ENCODE data around the gene MAS1.

- TF ChIP-seq, protein P1, sequence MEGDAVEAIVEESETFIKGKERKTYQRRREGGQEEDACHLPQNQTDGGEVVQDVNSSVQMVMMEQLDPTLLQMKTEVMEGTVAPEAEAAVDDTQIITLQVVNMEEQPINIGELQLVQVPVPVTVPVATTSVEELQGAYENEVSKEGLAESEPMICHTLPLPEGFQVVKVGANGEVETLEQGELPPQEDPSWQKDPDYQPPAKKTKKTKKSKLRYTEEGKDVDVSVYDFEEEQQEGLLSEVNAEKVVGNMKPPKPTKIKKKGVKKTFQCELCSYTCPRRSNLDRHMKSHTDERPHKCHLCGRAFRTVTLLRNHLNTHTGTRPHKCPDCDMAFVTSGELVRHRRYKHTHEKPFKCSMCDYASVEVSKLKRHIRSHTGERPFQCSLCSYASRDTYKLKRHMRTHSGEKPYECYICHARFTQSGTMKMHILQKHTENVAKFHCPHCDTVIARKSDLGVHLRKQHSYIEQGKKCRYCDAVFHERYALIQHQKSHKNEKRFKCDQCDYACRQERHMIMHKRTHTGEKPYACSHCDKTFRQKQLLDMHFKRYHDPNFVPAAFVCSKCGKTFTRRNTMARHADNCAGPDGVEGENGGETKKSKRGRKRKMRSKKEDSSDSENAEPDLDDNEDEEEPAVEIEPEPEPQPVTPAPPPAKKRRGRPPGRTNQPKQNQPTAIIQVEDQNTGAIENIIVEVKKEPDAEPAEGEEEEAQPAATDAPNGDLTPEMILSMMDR (IDR thresholded peaks at IDR 0.05), result no peak
- TF ChIP-seq POLR2A (IDR thresholded peaks at IDR 0.05), result no peak
- no peak for TF ChIP-seq POLR2AphosphoS5 (IDR thresholded peaks at IDR 0.05)
- TF ChIP-seq EP300 (IDR thresholded peaks at IDR 0.05), result no peak
Measured at GRCh38 chr6:159904497-159904911, 13.7 kb downstream of the MAS1 start.
